22Rv1 (cell line): ENCODE data around the gene PHF5A.
A peak's percentile ranks its signal among the peaks of the same experiment; 100 is the strongest.
"Not testable (repeated sequence)": the region's sequence is repeated elsewhere in the genome, so short reads cannot be mapped to it uniquely, and the experiment has no call there.

Experiments
- H3K27ac ChIP-seq: fragments of 450-650 bp; 2 replicates; pipeline ENCODE4 v1.5.1; 2017
- CTCF ChIP-seq: fragments of 450-650 bp; IDR thresholded peaks from 2 replicates; pipeline ENCODE4 v1.5.1; 2017; ENCODE audit warnings: mild to moderate bottlenecking
- ZFX ChIP-seq: fragments of 450-650 bp; IDR thresholded peaks from 2 replicates; pipeline ENCODE4 v1.6.1; 2017; ENCODE audit warnings: antibody characterized with exemption, borderline replicate concordance

Gene PHF5A

GRCh38 chr22:41469218-41469851 is 843 bp upstream of the PHF5A start:
- peak overlapping the region; percentile 84 for H3K27ac ChIP-seq
- TF ChIP-seq CTCF (no peak; the same call in 1 of the 2 replicates), ZFX (no peak)

GRCh38 chr22:41461901-41462300 is 6.6 kb downstream of the PHF5A start:
- TF ChIP-seq CTCF (no peak), ZFX (no peak)
- no peak overlapping the region for H3K27ac ChIP-seq

- not testable (repeated sequence) for H3K27ac ChIP-seq
Observed at GRCh38 chr22:41460071-41460470, 8.4 kb downstream of the PHF5A start.

GRCh38 chr22:41459431-41459830 is 9.1 kb downstream of the PHF5A start:
- no peak overlapping the region for H3K27ac ChIP-seq
- no peak for TF ChIP-seq ZFX
- TF ChIP-seq CTCF = no peak

GRCh38 chr22:41458161-41458728 is 10.2 kb downstream of the PHF5A start:
- no peak for TF ChIP-seq ZFX
- H3K27ac ChIP-seq = no peak overlapping the region

- no peak for TF ChIP-seq ZFX
- TF ChIP-seq CTCF = no peak
- peak overlapping the region; percentile 100 for H3K27ac ChIP-seq
Observed at GRCh38 chr22:41448189-41448808, 20.2 kb downstream of the PHF5A start.

- TF ChIP-seq ZFX (no peak), CTCF (no peak)
- peak overlapping the region; percentile 100 for H3K27ac ChIP-seq
Observed at GRCh38 chr22:41447435-41448188, 20.9 kb downstream of the PHF5A start.
